ENCODE results near the gene CLEC4C. TPM values are rescaled to one million over a fixed set of nuclear protein-coding genes. Genes with fewer than 3 reads are reported as not detected.

The CLEC4C gene
- total RNA-seq, 2 experiments from 2014 or later = 0.39 TPM; not detected in 1

DNA sequence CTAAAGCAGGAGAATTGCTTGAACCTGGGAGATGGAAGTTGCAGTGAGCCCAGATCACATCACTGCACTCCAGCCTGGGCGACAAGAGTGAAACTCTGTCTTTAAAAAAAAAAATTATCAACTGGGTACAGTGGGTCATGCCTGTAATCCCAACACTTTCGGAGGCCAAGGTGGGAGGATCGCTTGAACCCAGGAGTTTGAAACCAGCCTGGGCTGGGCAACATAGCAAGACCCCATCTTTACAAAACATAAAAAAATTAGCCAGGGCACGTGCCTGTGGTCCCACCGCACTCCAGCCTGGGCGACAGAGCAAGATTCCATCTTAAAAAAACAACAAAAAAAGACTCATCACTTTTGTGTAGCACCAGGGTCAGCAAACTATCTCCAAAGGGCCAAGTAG, 34.9 kb upstream of the CLEC4C start:
- no peaks in the 10 kb centered on the region for H3K36me3 ChIP-seq (ENCODE audit: insufficient read depth, low read length)
- no peak overlapping the region for H3K4me3 Mint-ChIP-seq
- CTCF ChIA-PET = no interaction called here

DNA sequence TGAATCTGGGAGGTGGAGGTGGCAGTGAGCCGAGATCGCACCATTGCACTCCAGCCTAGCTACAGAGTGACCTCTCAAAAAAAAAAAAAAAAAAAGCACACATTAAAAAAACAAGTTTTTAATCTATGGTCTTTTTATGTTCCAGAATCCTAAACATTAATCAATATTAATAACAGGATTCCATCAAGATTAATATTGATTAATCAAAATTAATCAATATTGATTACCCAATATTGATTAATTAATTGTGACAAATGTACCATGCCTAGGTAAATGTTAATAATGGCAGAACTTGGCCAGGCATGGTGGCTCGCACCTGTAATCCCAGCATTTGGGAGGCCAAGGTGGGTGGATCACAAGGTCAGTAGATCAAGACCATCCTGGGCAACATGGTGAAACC, 34.1 kb upstream of the CLEC4C start:
- Histone ChIP-seq H3K27ac (ENCODE audit: low read depth in 1 of 2, low read length in 2 of 2) (no peak overlapping the region), H3K9me3 (ENCODE audit: control insufficient read depth in 1 of 2, insufficient read depth in 1 of 2, low read length in 2 of 2) (no peaks in the 10 kb centered on the region), H3K4me1 (ENCODE audit: insufficient read depth, low read length) (no peaks in the 10 kb centered on the region), H3K4me3 (ENCODE audit: low read length) (no peak overlapping the region), H3K36me3 (ENCODE audit: insufficient read depth, low read length) (no peaks in the 10 kb centered on the region), H3K27me3 (ENCODE audit: control insufficient read depth in 1 of 2, insufficient read depth in 2 of 2, low read length in 2 of 2) (no peaks in the 10 kb centered on the region)
- no peak overlapping the region for H3K27ac Mint-ChIP-seq
- no peaks in the 10 kb centered on the region for H3K36me3 Mint-ChIP-seq (ENCODE audit: low read depth)
- DNase-seq (no peak), ATAC-seq (ENCODE audit: poor library complexity) (no peak)
- no peaks in the 10 kb centered on the region for H3K4me1 Mint-ChIP-seq (ENCODE audit: low read depth)
- ChIA-PET CTCF (no interaction called here), POLR2A (no interaction called here)
- H3K9me3 Mint-ChIP-seq = no peaks in the 10 kb centered on the region
- H3K4me3 Mint-ChIP-seq = no peak overlapping the region
- intact Hi-C loops (cut with DNase I, micrococcal nuclease) = no loop called here
- no peak for TF ChIP-seq CTCF (IDR thresholded peaks at IDR 0.05)
- peaks cover 4% of the 10 kb centered on the region for H3K27me3 Mint-ChIP-seq

More for the DNA sequence above, 34.9 kb upstream of the CLEC4C start:
- H3K9me3 Mint-ChIP-seq = no peaks in the 10 kb centered on the region
- no peaks in the 10 kb centered on the region for H3K4me1 Mint-ChIP-seq (ENCODE audit: low read depth)
- POLR2A ChIA-PET = no interaction called here
- no peak for TF ChIP-seq CTCF (IDR thresholded peaks at IDR 0.05)
- no peaks in the 10 kb centered on the region for H3K9me3 ChIP-seq (ENCODE audit: control insufficient read depth in 1 of 2, insufficient read depth in 1 of 2, low read length in 2 of 2)
- no peaks in the 10 kb centered on the region for H3K4me1 ChIP-seq (ENCODE audit: insufficient read depth, low read length)
- H3K27me3 Mint-ChIP-seq = peaks cover 5% of the 10 kb centered on the region
- no peaks in the 10 kb centered on the region for H3K36me3 Mint-ChIP-seq (ENCODE audit: low read depth)
- intact Hi-C loops (cut with DNase I, micrococcal nuclease) = no loop called here
- no peak overlapping the region for H3K4me3 ChIP-seq (ENCODE audit: low read length)
- H3K27ac ChIP-seq (ENCODE audit: low read depth in 1 of 2, low read length in 2 of 2) = no peak overlapping the region
- no peaks in the 10 kb centered on the region for H3K27me3 ChIP-seq (ENCODE audit: control insufficient read depth in 1 of 2, insufficient read depth in 2 of 2, low read length in 2 of 2)
- H3K27ac Mint-ChIP-seq = no peak overlapping the region
- no peak for ATAC-seq (ENCODE audit: poor library complexity)
- no peak for DNase-seq

DNA sequence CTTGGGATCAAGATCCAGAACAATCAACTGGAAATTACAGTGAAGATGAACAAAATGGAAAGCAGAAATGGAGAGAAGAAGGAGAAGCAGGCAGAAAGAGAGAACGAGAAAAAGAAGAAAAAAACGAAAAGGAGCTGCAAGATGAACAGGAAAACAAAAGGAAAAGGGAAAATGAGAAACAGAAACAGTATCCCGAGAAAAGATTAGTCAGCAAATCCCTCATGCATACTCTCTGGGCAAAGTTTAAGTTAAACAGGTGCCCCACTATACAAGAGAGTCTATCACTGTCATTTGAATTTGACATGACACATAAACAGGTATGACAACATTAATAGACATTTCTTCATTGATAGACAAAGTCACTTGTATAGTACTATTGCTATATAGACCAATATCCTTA, 22.8 kb upstream of the CLEC4C start:
- intact Hi-C loops (cut with DNase I, micrococcal nuclease) = no loop called here
- Histone ChIP-seq H3K9me3 (ENCODE audit: control insufficient read depth in 1 of 2, insufficient read depth in 1 of 2, low read length in 2 of 2) (no peaks in the 10 kb centered on the region), H3K36me3 (ENCODE audit: insufficient read depth, low read length) (no peaks in the 10 kb centered on the region), H3K27ac (ENCODE audit: low read depth in 1 of 2, low read length in 2 of 2) (no peak overlapping the region), H3K4me3 (ENCODE audit: low read length) (no peak overlapping the region), H3K4me1 (ENCODE audit: insufficient read depth, low read length) (no peaks in the 10 kb centered on the region), H3K27me3 (ENCODE audit: control insufficient read depth in 1 of 2, insufficient read depth in 2 of 2, low read length in 2 of 2) (no peaks in the 10 kb centered on the region)
- no peak for ATAC-seq (ENCODE audit: poor library complexity)
- Mint-ChIP-seq H3K4me3 (no peak overlapping the region), H3K36me3 (ENCODE audit: low read depth) (no peaks in the 10 kb centered on the region), H3K9me3 (no peaks in the 10 kb centered on the region), H3K4me1 (ENCODE audit: low read depth) (no peaks in the 10 kb centered on the region), H3K27me3 (peaks cover 5% of the 10 kb centered on the region), H3K27ac (no peak overlapping the region)
- TF ChIP-seq CTCF (IDR thresholded peaks at IDR 0.05) = no peak
- POLR2A ChIA-PET = no interaction called here
- DNase-seq = no peak
- CTCF ChIA-PET = no interaction called here

Measured in CD4-positive, alpha-beta T cell (primary cell).